ENCODE data around the gene POLR2A.

Gene POLR2A

DNA sequence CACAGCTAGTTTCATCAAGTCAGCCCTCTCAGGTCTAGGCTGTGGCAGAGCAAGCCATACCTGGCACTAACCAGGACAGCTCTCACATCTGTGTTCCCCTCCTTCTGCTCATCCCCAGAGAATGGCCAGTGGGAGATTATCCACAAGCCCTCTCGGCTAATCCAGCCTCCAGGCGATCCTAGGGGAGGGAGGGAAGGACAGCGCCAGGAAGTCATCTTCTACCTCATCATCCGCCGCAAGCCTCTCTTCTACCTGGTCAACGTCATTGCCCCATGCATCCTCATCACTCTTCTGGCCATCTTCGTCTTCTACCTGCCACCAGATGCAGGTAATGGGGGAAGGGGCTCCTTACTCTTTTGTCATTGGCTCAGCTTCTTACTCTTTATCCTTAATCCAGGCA is 35.7 kb upstream of the POLR2A start:
- no peak for TF ChIP-seq MAX (IDR thresholded peaks at IDR 0.05)
- TF ChIP-seq FOXM1 (IDR thresholded peaks at IDR 0.05; ENCODE audit: borderline replicate concordance, low read depth) = no peak
- TF ChIP-seq ZBTB7A (IDR thresholded peaks at IDR 0.05; ENCODE audit: low read depth) = no peak
- no peak for TF ChIP-seq CEBPB (IDR thresholded peaks at IDR 0.05)
- TF ChIP-seq, protein P1, sequence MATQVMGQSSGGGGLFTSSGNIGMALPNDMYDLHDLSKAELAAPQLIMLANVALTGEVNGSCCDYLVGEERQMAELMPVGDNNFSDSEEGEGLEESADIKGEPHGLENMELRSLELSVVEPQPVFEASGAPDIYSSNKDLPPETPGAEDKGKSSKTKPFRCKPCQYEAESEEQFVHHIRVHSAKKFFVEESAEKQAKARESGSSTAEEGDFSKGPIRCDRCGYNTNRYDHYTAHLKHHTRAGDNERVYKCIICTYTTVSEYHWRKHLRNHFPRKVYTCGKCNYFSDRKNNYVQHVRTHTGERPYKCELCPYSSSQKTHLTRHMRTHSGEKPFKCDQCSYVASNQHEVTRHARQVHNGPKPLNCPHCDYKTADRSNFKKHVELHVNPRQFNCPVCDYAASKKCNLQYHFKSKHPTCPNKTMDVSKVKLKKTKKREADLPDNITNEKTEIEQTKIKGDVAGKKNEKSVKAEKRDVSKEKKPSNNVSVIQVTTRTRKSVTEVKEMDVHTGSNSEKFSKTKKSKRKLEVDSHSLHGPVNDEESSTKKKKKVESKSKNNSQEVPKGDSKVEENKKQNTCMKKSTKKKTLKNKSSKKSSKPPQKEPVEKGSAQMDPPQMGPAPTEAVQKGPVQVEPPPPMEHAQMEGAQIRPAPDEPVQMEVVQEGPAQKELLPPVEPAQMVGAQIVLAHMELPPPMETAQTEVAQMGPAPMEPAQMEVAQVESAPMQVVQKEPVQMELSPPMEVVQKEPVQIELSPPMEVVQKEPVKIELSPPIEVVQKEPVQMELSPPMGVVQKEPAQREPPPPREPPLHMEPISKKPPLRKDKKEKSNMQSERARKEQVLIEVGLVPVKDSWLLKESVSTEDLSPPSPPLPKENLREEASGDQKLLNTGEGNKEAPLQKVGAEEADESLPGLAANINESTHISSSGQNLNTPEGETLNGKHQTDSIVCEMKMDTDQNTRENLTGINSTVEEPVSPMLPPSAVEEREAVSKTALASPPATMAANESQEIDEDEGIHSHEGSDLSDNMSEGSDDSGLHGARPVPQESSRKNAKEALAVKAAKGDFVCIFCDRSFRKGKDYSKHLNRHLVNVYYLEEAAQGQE (IDR thresholded peaks at IDR 0.05; ENCODE audit: low read depth) = no peak
- no peak for TF ChIP-seq EP300 (IDR thresholded peaks at IDR 0.05; ENCODE audit: borderline replicate concordance)
- TF ChIP-seq RAD21 (IDR thresholded peaks at IDR 0.05; ENCODE audit: low read depth) = no peak
- TF ChIP-seq TEAD4 (IDR thresholded peaks at IDR 0.05) = no peak
- no peak for TF ChIP-seq YY1 (IDR thresholded peaks at IDR 0.05; ENCODE audit: low read depth)
- TF ChIP-seq, protein P2, sequence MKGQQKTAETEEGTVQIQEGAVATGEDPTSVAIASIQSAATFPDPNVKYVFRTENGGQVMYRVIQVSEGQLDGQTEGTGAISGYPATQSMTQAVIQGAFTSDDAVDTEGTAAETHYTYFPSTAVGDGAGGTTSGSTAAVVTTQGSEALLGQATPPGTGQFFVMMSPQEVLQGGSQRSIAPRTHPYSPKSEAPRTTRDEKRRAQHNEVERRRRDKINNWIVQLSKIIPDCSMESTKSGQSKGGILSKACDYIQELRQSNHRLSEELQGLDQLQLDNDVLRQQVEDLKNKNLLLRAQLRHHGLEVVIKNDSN (IDR thresholded peaks at IDR 0.05) = no peak
- TF ChIP-seq TAF1 (IDR thresholded peaks at IDR 0.05; ENCODE audit: low read depth) = no peak
- no peak for TF ChIP-seq TCF12 (IDR thresholded peaks at IDR 0.05; ENCODE audit: low read depth)
- no peak for TF ChIP-seq EGR1 (IDR thresholded peaks at IDR 0.05)
- TF ChIP-seq CREB1 (IDR thresholded peaks at IDR 0.05; ENCODE audit: low read depth) = no peak
- no peak for TF ChIP-seq NFIC (IDR thresholded peaks at IDR 0.05)

GRCh38 chr17:7459961-7460545 is 24.1 kb upstream of the POLR2A start:
- TF ChIP-seq YY1 (IDR thresholded peaks at IDR 0.05; ENCODE audit: low read depth) (peak; percentile 56; the same call in 1 of the 2 replicates), NFIC (IDR thresholded peaks at IDR 0.05) (no peak)

- TF ChIP-seq, protein P2 (IDR thresholded peaks at IDR 0.05) = no peak
- TF ChIP-seq NFIC (IDR thresholded peaks at IDR 0.05) = no peak
- no peak for TF ChIP-seq MAX (IDR thresholded peaks at IDR 0.05)
- TF ChIP-seq, protein P1 (IDR thresholded peaks at IDR 0.05; ENCODE audit: low read depth) = no peak
- TF ChIP-seq EP300 (IDR thresholded peaks at IDR 0.05; ENCODE audit: borderline replicate concordance) = no peak
- no peak for TF ChIP-seq CREB1 (IDR thresholded peaks at IDR 0.05; ENCODE audit: low read depth)
- no peak for TF ChIP-seq TAF1 (IDR thresholded peaks at IDR 0.05; ENCODE audit: low read depth)
- no peak for TF ChIP-seq TEAD4 (IDR thresholded peaks at IDR 0.05)
- no peak for TF ChIP-seq TCF12 (IDR thresholded peaks at IDR 0.05; ENCODE audit: low read depth)
- TF ChIP-seq EGR1 (IDR thresholded peaks at IDR 0.05) = no peak
- no peak for TF ChIP-seq CEBPB (IDR thresholded peaks at IDR 0.05)
- no peak for TF ChIP-seq FOXM1 (IDR thresholded peaks at IDR 0.05; ENCODE audit: borderline replicate concordance, low read depth)
- TF ChIP-seq RAD21 (IDR thresholded peaks at IDR 0.05; ENCODE audit: low read depth) = no peak
- no peak for TF ChIP-seq ZBTB7A (IDR thresholded peaks at IDR 0.05; ENCODE audit: low read depth)
- no peak for TF ChIP-seq YY1 (IDR thresholded peaks at IDR 0.05; ENCODE audit: low read depth)
Measured at GRCh38 chr17:7460850-7461660, 23.1 kb upstream of the POLR2A start.

DNA sequence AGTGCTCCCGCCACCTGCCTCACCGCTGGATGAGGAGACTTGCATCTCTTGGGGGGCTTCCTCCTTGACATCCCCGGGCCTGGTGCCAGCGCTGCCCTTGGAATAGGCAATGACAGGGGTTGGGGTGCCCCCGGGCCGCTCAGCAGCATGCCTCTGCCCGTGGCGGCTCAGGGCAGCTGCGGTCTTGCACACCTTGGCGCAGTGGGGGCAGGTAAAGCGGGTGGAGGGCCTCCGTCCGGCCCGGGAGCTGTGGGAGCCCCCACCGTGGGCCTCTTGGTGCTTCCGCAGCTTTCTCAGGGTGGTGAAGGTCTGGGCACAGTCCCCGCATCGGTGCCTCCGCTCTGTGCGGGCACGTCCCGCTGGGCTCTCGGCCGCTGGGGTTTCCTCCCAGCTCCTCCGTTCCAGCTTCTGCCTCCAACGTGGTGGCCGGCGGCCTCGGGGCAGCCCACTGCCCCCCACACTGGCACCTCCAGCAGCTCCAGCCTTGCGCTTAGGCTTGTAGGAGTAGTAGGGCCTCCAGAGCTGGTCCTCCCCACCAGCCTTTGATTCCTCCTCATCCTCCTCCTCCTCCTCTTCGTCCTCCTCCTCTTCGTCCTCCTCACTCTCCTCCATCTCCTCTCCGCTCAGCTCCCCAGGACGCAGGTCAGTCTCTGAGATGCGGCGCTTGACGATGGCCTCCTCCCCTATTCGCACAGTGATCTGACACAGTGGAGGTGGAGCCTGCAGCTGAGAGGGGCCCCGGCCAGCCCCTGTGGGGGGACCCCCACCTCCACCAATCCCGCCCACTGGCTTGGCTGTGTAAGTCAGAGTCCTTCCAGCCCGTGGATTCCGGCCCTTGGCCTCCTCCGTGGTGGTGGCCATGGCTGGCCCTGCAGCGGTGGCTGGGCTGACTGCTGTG is 21.4 kb upstream of the POLR2A start:
- TF ChIP-seq TAF1 (IDR thresholded peaks at IDR 0.05; ENCODE audit: low read depth) (no peak), EGR1 (IDR thresholded peaks at IDR 0.05) (no peak), NFIC (IDR thresholded peaks at IDR 0.05) (no peak), EP300 (IDR thresholded peaks at IDR 0.05; ENCODE audit: borderline replicate concordance) (no peak), TCF12 (IDR thresholded peaks at IDR 0.05; ENCODE audit: low read depth) (no peak), MAX (IDR thresholded peaks at IDR 0.05) (no peak), YY1 (IDR thresholded peaks at IDR 0.05; ENCODE audit: low read depth) (no peak), CREB1 (IDR thresholded peaks at IDR 0.05; ENCODE audit: low read depth) (no peak), RAD21 (IDR thresholded peaks at IDR 0.05; ENCODE audit: low read depth) (no peak), CEBPB (IDR thresholded peaks at IDR 0.05) (no peak), TEAD4 (IDR thresholded peaks at IDR 0.05) (no peak), ZBTB7A (IDR thresholded peaks at IDR 0.05; ENCODE audit: low read depth) (no peak)
- TF ChIP-seq, protein P1 (IDR thresholded peaks at IDR 0.05; ENCODE audit: low read depth) = no peak
- TF ChIP-seq, protein P2 (IDR thresholded peaks at IDR 0.05) = no peak
